Astrocyte (in vitro differentiated cells and primary cell): Measurements from ENCODE around the gene PRDM8. TPM values are rescaled to one million over a fixed set of nuclear protein-coding genes. Genes with fewer than 3 reads are reported as not detected.

Experiments
- DNase-seq: peaks from one replicate; pipeline ENCODE4 v3.0.0-alpha.2; 2010; ENCODE audit warnings: low read depth
- FAIRE-seq: peaks from 2 replicates; lab custom pipeline; 2011; peaks lifted over from hg19 to GRCh38; lab: Jason Lieb, UNC
- H2AFZ ChIP-seq: 2 replicates; pipeline ENCODE4 v1.6.0; 2012; ENCODE audit warnings: low read depth, low read length, inconsistent platforms
- H3K27ac ChIP-seq: 2 replicates; pipeline ENCODE4 v1.5.1; 2011; ENCODE audit warnings: low read depth, low read length, inconsistent platforms
- H3K27me3 ChIP-seq: 2 replicates; pipeline ENCODE4 v1.6.0; 2011; ENCODE audit warnings: low read length, inconsistent platforms; ENCODE audit not compliant: insufficient read depth
- H3K36me3 ChIP-seq: 2 replicates; pipeline ENCODE4 v1.5.1; 2011; ENCODE audit warnings: low read length, inconsistent platforms; ENCODE audit not compliant: insufficient read depth
- H3K4me1 ChIP-seq: 2 replicates; pipeline ENCODE4 v1.5.1; 2011; ENCODE audit warnings: low read length, inconsistent platforms; ENCODE audit not compliant: insufficient read depth
- H3K4me2 ChIP-seq: 2 replicates; pipeline ENCODE4 v1.6.0; 2012; ENCODE audit warnings: low read length, inconsistent platforms
- H3K4me3 ChIP-seq: 2 replicates; pipeline ENCODE4 v1.5.1; 2011; ENCODE audit warnings: low read depth, mild to moderate bottlenecking, low read length, inconsistent platforms; ENCODE audit not compliant: insufficient read depth
- H3K79me2 ChIP-seq: 2 replicates; pipeline ENCODE4 v1.6.0; 2012; ENCODE audit warnings: mild to moderate bottlenecking, low read length, inconsistent platforms; ENCODE audit not compliant: insufficient read depth
- H3K9ac ChIP-seq: 2 replicates; pipeline ENCODE4 v1.6.0; 2012; ENCODE audit warnings: mild to moderate bottlenecking, low read length, inconsistent platforms
- H3K9me3 ChIP-seq: 2 replicates; pipeline ENCODE4 v1.5.1; 2012; ENCODE audit warnings: low read depth, mild to moderate bottlenecking, low read length, inconsistent platforms; ENCODE audit not compliant: insufficient read depth
- H4K20me1 ChIP-seq: 2 replicates; pipeline ENCODE4 v1.6.0; 2012; ENCODE audit warnings: low read length, inconsistent platforms; ENCODE audit not compliant: insufficient read depth
- H3K27ac Mint-ChIP-seq: one replicate; pipeline ENCODE4 v1.8.0; 2021; ENCODE audit warnings: mild to moderate bottlenecking, mixed read lengths; ENCODE audit not compliant: unreplicated experiment
- H3K27me3 Mint-ChIP-seq: one replicate; pipeline ENCODE4 v1.8.0; 2021; ENCODE audit warnings: low read depth, mixed read lengths; ENCODE audit not compliant: unreplicated experiment
- H3K36me3 Mint-ChIP-seq: one replicate; pipeline ENCODE4 v1.8.0; 2021; ENCODE audit warnings: low read depth, mixed read lengths; ENCODE audit not compliant: unreplicated experiment
- H3K4me1 Mint-ChIP-seq: one replicate; pipeline ENCODE4 v1.8.0; 2021; ENCODE audit warnings: low read depth, mixed read lengths; ENCODE audit not compliant: unreplicated experiment
- H3K4me3 Mint-ChIP-seq: one replicate; pipeline ENCODE4 v1.8.0; 2021; ENCODE audit warnings: mild to moderate bottlenecking, moderate library complexity, mixed read lengths; ENCODE audit not compliant: unreplicated experiment
- H3K9me3 Mint-ChIP-seq: one replicate; pipeline ENCODE4 v1.8.0; 2021; ENCODE audit warnings: mild to moderate bottlenecking, mixed read lengths; ENCODE audit not compliant: unreplicated experiment
- EZH2 ChIP-seq: IDR thresholded peaks from 2 replicates; pipeline ENCODE4 v1.6.1; 2012; ENCODE audit warnings: mild to moderate bottlenecking, low read length, inconsistent platforms; ENCODE audit not compliant: insufficient read depth
- total RNA-seq: library from RNA; stranded (reverse); gene quantifications from 2 replicates; pipeline ENCODE4 v1.2.1, GENCODE V29; 2021
- TF ChIP-seq, protein P1 (sequence below): IDR thresholded peaks from 2 replicates; pipeline ENCODE4 v1.5.1; 2011; ENCODE audit warnings: low read depth, mild to moderate bottlenecking, inconsistent platforms, low read length, moderate library complexity; ENCODE audit not compliant: insufficient read depth

Gene PRDM8
- total RNA-seq, 1 donor from 2014 or later = 0.25 TPM

GRCh38 chr4:80213117-80213815, 16.0 kb downstream of the PRDM8 start:
- Histone ChIP-seq H3K4me2 (peak overlapping the region; percentile 60), H3K4me1 (peaks cover 9% of the 10 kb centered on the region), H3K9ac (no peak overlapping the region), H3K9me3 (no peaks in the 10 kb centered on the region), H2AFZ (no peak overlapping the region), H3K27me3 (no peaks in the 10 kb centered on the region), H3K79me2 (no peaks in the 10 kb centered on the region), H3K4me3 (no peak overlapping the region), H3K36me3 (no peaks in the 10 kb centered on the region), H4K20me1 (no peaks in the 10 kb centered on the region), H3K27ac (no peak overlapping the region)
- Mint-ChIP-seq H3K4me1 (peaks cover 6% of the 10 kb centered on the region), H3K36me3 (no peaks in the 10 kb centered on the region), H3K27me3 (peaks cover 18% of the 10 kb centered on the region), H3K9me3 (peaks cover under 1% of the 10 kb centered on the region), H3K27ac (no peak overlapping the region), H3K4me3 (no peak overlapping the region)
- FAIRE-seq (peak; percentile 66), DNase-seq (peak; percentile 59)
- TF ChIP-seq EZH2 = no peak
- TF ChIP-seq, protein P1, sequence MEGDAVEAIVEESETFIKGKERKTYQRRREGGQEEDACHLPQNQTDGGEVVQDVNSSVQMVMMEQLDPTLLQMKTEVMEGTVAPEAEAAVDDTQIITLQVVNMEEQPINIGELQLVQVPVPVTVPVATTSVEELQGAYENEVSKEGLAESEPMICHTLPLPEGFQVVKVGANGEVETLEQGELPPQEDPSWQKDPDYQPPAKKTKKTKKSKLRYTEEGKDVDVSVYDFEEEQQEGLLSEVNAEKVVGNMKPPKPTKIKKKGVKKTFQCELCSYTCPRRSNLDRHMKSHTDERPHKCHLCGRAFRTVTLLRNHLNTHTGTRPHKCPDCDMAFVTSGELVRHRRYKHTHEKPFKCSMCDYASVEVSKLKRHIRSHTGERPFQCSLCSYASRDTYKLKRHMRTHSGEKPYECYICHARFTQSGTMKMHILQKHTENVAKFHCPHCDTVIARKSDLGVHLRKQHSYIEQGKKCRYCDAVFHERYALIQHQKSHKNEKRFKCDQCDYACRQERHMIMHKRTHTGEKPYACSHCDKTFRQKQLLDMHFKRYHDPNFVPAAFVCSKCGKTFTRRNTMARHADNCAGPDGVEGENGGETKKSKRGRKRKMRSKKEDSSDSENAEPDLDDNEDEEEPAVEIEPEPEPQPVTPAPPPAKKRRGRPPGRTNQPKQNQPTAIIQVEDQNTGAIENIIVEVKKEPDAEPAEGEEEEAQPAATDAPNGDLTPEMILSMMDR = no peak

DNA sequence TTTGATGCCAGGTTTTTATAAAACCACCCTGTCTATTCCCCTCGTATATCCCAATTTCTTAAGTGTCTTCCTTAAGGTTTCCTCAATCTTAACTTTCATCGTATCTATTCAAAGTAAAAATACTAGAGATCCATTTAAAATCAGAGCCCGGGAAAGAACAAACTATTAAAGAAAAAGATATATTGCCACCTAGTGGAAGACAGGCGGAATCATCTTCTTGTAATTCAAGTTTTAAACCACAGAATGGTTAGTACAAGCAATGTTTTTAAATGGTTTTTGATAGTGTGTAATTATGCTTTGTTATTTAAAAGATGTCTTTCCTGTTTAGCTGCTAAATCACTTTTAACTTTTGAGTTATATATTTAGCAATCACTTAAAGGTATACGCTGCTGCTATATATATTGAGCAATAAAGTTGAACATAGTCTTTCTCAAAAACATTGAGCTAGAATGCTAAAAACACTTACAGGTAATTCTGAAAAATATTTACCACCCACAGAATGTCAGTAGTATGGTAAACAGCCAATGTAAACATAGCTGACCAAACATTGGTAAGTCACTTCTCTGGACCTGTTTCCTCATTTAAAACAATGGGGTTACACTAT, 18.2 kb downstream of the PRDM8 start:
- TF ChIP-seq, protein P1 = peak; percentile 72
- TF ChIP-seq EZH2 = no peak
- H3K4me3 ChIP-seq = no peak overlapping the region
- no peaks in the 10 kb centered on the region for H3K36me3 ChIP-seq
- H3K27me3 ChIP-seq = no peaks in the 10 kb centered on the region
- FAIRE-seq = no peak
- no peaks in the 10 kb centered on the region for H3K9me3 ChIP-seq
- H4K20me1 ChIP-seq = no peaks in the 10 kb centered on the region
- no peak overlapping the region for H3K9ac ChIP-seq
- no peak overlapping the region for H3K4me2 ChIP-seq
- Mint-ChIP-seq H3K4me3 (no peak overlapping the region), H3K9me3 (no peaks in the 10 kb centered on the region), H3K27ac (no peak overlapping the region), H3K4me1 (peaks cover 9% of the 10 kb centered on the region), H3K27me3 (peaks cover 18% of the 10 kb centered on the region), H3K36me3 (no peaks in the 10 kb centered on the region)
- no peaks in the 10 kb centered on the region for H3K79me2 ChIP-seq
- H2AFZ ChIP-seq = no peak overlapping the region
- DNase-seq = peak; percentile 31
- peaks cover 14% of the 10 kb centered on the region for H3K4me1 ChIP-seq
- H3K27ac ChIP-seq = no peak overlapping the region
